Hepatocyte (in vitro differentiated cells): Measurements from ENCODE around the gene BEST2.

Source experiments
- CTCF ChIP-seq: fragments of 200-600 bp; sonication (generic); IDR thresholded peaks from 2 replicates; pipeline ENCODE4 v1.5.1; 2016; ENCODE audit warnings: antibody characterized with exemption, mild to moderate bottlenecking; ENCODE audit not compliant: poor library complexity
- EZH2 ChIP-seq: fragments of 200-600 bp; sonication (generic); IDR thresholded peaks from 2 replicates; pipeline ENCODE4 v1.6.1; 2016; ENCODE audit warnings: antibody characterized with exemption, mild to moderate bottlenecking, borderline replicate concordance

GRCh38 chr19:12806242-12807081, 54.9 kb downstream of the BEST2 start, which contains the start of gene RNASEH2A:
- no peak for TF ChIP-seq CTCF
- no peak for TF ChIP-seq EZH2
